Measurements from ENCODE around the gene ACBD4.
A peak's percentile ranks its signal among the peaks of the same experiment; 100 is the strongest.

The ACBD4 gene

GRCh38 chr17:45143767-45144198 lies 8.3 kb downstream of the ACBD4 start:
- no peak for DNase-seq (ENCODE audit: low read depth)
- no peak for TF ChIP-seq CTCF (IDR thresholded peaks at IDR 0.05; ENCODE audit: low read depth, low read length, missing control alignments)
- peak overlapping the region; percentile 24; the same call in 1 of the 2 replicates for H3K4me3 ChIP-seq (ENCODE audit: low read depth, low read length)

GRCh38 chr17:45144199-45145034 lies 8.9 kb downstream of the ACBD4 start:
- DNase-seq (ENCODE audit: low read depth): no peak
- peak overlapping the region; percentile 33 for H3K4me3 ChIP-seq (ENCODE audit: low read depth, low read length)
- no peak for TF ChIP-seq CTCF (IDR thresholded peaks at IDR 0.05; ENCODE audit: low read depth, low read length, missing control alignments)

- no peak overlapping the region for H3K4me3 ChIP-seq (ENCODE audit: low read depth, low read length)
- no peak for TF ChIP-seq CTCF (IDR thresholded peaks at IDR 0.05; ENCODE audit: low read depth, low read length, missing control alignments)
- no peak for DNase-seq (ENCODE audit: low read depth)
Observed at GRCh38 chr17:45145035-45145389, 9.5 kb downstream of the ACBD4 start.

GRCh38 chr17:45146166-45146565 lies 10.7 kb downstream of the ACBD4 start:
- DNase-seq (ENCODE audit: low read depth): no peak
- H3K4me3 ChIP-seq (ENCODE audit: low read depth, low read length): no peak overlapping the region
- TF ChIP-seq CTCF (IDR thresholded peaks at IDR 0.05; ENCODE audit: low read depth, low read length, missing control alignments): no peak

- TF ChIP-seq CTCF (IDR thresholded peaks at IDR 0.05; ENCODE audit: low read depth, low read length, missing control alignments): no peak
- H3K4me3 ChIP-seq (ENCODE audit: low read depth, low read length): peak overlapping the region; percentile 71
- no peak for DNase-seq (ENCODE audit: low read depth)
Observed at GRCh38 chr17:45146592-45146889, 11.1 kb downstream of the ACBD4 start.

- peak overlapping the region; percentile 71 for H3K4me3 ChIP-seq (ENCODE audit: low read depth, low read length)
- TF ChIP-seq CTCF (IDR thresholded peaks at IDR 0.05; ENCODE audit: low read depth, low read length, missing control alignments): no peak
- DNase-seq (ENCODE audit: low read depth): no peak
Observed at GRCh38 chr17:45146890-45147580, 11.5 kb downstream of the ACBD4 start.
